ENCODE results near the gene RNU1-4.
"Not testable (repeated sequence)": the region's sequence is repeated elsewhere in the genome, so short reads cannot be mapped to it uniquely, and the experiment has no call there.

DNA sequence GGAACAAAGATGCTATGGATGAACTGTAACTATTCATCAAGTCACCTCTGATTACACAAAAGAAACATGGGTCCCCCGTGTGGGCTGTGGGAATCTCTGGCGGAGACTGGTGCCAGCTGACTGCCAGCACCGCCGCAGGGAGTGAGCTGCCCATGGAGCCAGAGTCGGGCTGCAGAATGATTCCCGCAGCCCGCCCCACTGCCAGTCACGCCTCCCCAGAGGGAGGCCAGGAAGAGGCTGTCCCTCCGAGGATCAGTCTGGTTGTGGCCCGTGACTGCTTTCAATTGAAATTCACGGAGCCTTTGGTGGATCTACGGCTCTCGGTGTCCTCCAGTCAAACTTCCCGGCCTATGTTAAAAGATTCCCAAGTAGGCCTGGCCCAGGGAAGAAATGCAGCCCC is 27.7 kb upstream of the RNU1-4 start:
- TF ChIP-seq POLR2AphosphoS5, CTCF, POLR2A (IDR thresholded peaks at IDR 0.05): not testable (repeated sequence)

All from prostate gland (tissue), 2 donors.